Measurements from ENCODE around the gene PDCD2.
"Not testable (repeated sequence)": the region's sequence is repeated elsewhere in the genome, so short reads cannot be mapped to it uniquely, and the experiment has no call there.

Gene PDCD2

DNA sequence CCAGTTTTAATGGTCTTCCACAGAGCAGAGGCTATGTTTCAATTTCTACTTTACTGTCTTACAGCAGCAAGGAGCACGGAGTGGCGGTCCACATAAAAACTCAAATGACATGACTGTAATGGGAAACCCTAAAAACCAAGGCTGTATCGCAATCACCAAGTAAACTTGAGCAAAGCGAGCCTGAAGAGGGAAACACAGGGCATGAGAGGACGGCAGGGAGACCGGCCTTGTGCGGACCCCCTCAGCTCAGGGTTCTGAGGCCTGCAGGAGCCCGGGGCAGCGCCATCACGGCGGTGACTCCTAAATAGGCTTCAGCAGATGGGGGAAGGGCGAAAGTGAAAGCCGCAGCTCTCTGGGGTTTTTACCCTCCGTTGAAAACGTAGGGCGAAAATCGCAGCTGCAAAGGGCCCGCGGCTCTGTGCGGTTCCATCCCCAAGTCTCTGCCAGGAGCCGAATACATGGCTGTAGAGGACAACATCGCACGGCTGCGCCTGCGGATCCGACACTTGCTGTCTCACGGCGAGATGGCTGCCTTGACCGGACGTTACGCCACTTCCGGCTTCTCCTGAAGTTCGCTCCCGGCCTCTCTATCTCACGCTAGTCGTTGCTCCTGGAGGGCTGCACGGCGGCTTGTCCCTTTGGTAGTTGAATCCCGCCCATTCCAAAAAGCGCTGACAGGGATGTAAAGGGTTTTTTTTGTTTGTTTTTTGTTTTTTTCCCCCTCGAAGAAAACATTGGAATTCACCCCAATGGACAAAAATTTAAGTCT is 31.5 kb downstream of the PDCD2 start, which contains the start of gene PSMB1:
Gene PSMB1 (minus strand): TSS at position 543 of the 769 bp plus-strand sequence. CDS start 65 bp downstream, at position 478.
- peak; percentile 96 for DNase-seq (ENCODE audit: low read depth)

GRCh38 chr6:170545405-170545804 is 39.0 kb downstream of the PDCD2 start:
- peak; percentile 7 for DNase-seq (ENCODE audit: low read depth)

GRCh38 chr6:170542031-170542719 is 42.3 kb downstream of the PDCD2 start:
- no peak for DNase-seq (ENCODE audit: low read depth)

DNA sequence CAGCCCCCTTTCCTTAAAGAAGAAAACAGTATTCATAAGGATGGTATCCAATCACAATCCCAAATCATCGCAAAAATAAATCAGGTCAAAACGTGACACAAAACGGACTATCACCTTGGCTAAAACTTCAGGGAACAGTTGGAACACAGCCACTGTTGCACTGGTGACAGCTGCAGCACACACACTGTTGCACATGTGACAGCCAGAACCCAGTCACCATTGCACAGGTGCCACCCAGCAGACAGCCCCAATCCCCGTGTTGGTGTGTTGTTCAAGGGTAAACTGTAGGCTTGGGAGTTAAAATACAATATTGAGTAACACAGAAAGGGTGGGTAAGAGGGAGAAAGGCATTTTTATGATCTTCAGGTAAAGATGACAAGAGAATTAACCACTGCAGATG is 47.1 kb downstream of the PDCD2 start:
- DNase-seq (ENCODE audit: low read depth): no peak

DNA sequence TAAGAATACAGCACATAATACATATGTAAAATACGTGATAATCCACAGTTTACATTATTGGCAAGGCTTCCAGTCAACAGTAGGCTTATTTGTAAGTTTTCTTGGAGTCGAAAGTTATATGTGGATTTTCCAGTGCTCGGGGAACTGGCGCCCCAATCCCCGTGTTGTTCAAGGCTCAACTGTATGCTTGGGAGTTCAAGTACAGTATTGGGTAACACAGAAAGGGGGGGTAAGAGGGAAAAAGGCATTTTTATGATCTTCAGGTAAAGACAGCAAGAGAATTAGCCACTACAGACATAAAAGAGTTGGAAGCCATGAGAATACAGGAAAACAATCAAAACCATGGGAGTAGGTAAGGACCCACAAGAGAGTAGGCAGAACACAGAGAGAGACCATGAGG is 47.8 kb downstream of the PDCD2 start:
- no peak for DNase-seq (ENCODE audit: low read depth)

- no peak for DNase-seq (ENCODE audit: low read depth)
Measured at GRCh38 chr6:170535004-170535403, 49.4 kb downstream of the PDCD2 start.

- no peak for DNase-seq (ENCODE audit: low read depth)
Measured at GRCh38 chr6:170533792-170534191, 50.6 kb downstream of the PDCD2 start.

GRCh38 chr6:170532867-170533488 is 51.5 kb downstream of the PDCD2 start:
- DNase-seq (ENCODE audit: low read depth): no peak

GRCh38 chr6:170529839-170530469 is 54.5 kb downstream of the PDCD2 start:
- peak; percentile 80 for DNase-seq (ENCODE audit: low read depth)

DNA sequence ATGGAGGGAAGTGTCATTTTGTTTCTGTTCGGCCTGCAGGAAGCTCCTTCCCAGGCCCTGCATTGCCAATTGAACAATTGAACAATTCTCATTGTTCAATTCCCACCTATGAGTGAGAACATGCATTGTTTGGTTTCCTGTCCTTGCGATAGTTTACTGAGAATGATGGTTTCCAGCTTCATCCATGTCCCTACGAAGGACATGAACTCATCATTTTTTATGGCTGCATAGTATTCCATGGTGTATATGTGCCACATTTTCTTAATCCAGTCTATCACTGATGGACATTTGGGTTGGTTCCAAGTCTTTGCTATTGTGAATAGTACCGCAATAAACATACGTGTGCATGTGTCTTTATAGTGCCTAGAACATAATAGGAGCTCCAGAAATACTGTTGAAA is 56.4 kb downstream of the PDCD2 start:
- not testable (repeated sequence) for DNase-seq (ENCODE audit: low read depth)

DNA sequence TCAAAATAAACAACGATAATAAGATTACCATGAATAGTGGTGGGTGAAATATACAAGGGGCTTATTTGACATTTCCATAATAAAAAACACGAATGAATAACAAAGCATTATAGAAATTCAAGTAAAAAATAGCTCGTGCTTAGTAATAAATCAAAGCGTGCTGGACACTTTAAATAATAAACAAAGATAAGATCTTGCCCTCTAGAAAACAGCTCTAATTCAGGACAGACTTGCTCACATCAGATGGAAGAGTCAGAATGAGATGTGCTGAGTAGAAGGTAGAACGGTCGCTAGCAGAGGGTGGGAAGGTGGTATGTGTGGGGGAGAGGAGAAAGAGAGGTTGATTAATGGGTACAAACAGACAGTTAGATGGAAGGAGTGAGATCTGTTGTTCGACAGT is 58.6 kb downstream of the PDCD2 start:
- DNase-seq (ENCODE audit: low read depth): no peak

All from EH (cell line).